Measurements from ENCODE around the gene HARBI1. TPM values are rescaled to one million over a fixed set of nuclear protein-coding genes. Genes with fewer than 3 reads are reported as not detected.

Gene HARBI1
- total RNA-seq, 3 donors from 2014 or later: 5.5 to 8.1 (median 5.7) TPM

DNA sequence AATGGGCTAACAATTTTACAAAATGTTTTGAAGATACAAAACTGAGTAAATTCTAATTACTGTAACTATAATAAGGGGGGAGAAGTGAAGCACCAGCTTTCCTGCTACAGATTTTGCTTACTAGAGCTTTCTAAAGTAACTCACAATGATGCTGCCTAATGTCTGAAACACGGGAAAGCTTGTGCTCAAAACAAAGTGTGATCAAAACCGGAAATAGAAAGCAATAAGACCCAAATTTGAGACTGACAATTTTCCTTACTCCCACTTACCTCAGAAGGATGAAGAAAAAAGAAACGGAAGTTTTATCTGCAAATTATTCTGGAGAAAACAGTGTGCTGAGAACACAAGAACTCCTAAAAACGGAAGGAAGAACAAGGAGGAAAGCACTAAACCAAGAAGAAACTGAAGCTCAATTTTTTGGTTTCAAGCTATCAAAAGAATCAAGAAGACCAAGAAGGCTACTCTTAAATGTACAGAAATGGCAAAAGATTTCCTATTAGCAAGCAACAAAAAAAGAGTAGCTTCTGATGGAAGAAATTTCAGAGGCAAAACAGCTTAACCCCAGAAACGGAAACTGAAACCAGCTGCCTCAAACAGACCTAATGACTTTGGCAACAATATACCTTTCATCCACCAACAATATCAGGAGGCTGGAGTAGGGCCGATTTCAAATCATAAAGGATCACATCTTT, 56.6 kb downstream of the HARBI1 start:
- DNase-seq (no peak), ATAC-seq (peak; percentile 52 to 64)
- Mint-ChIP-seq H3K9me3 (no peaks in the 10 kb centered on the region), H3K27me3 (ENCODE audit: low read depth) (no peaks in the 10 kb centered on the region), H3K36me3 (ENCODE audit: insufficient read depth) (peaks cover 2% of the 10 kb centered on the region), H3K4me3 (peak overlapping the region; percentile 84), H3K4me1 (ENCODE audit: low read depth) (peaks cover 62% of the 10 kb centered on the region)

- Mint-ChIP-seq H3K9me3 (no peaks in the 10 kb centered on the region), H3K36me3 (ENCODE audit: insufficient read depth) (peaks cover 2% of the 10 kb centered on the region), H3K27me3 (ENCODE audit: low read depth) (no peaks in the 10 kb centered on the region), H3K4me1 (ENCODE audit: low read depth) (peaks cover 68% of the 10 kb centered on the region), H3K4me3 (peak overlapping the region; percentile 84)
- DNase-seq (no peak), ATAC-seq (no peak)
Observed at GRCh38 chr11:46559815-46560214, 57.2 kb downstream of the HARBI1 start.

DNA sequence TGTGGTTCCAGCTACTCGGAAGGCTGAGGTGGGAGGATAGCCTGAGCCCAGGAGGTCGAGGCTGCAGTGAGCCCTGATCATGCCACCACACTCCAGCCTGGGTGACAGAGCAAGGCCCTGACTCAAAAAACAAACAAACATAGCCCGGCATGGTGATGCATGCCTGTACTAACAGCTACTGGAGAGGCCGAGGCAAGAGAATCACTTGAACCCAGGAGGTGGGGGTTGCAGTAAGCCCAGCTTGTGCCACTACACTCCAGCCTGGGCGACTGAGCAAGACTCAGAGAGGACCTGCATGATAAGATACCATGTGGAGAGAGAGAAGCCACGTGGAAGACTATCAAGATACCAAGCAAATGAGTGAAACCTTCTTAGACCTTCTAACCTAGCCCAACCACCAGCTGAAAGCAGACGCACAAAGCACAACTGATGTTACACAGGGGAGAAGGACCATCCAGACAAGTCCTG, 59.3 kb downstream of the HARBI1 start:
- no peaks in the 10 kb centered on the region for H3K9me3 Mint-ChIP-seq
- no peak for ATAC-seq
- no peak overlapping the region for H3K4me3 Mint-ChIP-seq
- peaks cover 77% of the 10 kb centered on the region for H3K4me1 Mint-ChIP-seq (ENCODE audit: low read depth)
- no peak for DNase-seq
- peaks cover 5% of the 10 kb centered on the region for H3K36me3 Mint-ChIP-seq (ENCODE audit: insufficient read depth)
- no peaks in the 10 kb centered on the region for H3K27me3 Mint-ChIP-seq (ENCODE audit: low read depth)

GRCh38 chr11:46555267-46556054, 61.6 kb downstream of the HARBI1 start:
- Mint-ChIP-seq H3K36me3 (ENCODE audit: insufficient read depth) (peaks cover 3% of the 10 kb centered on the region), H3K27me3 (ENCODE audit: low read depth) (no peaks in the 10 kb centered on the region), H3K4me1 (ENCODE audit: low read depth) (peaks cover 64% of the 10 kb centered on the region), H3K9me3 (no peaks in the 10 kb centered on the region), H3K4me3 (no peak overlapping the region)
- peak in 1 of 2 donors; percentile 37 for ATAC-seq
- no peak for DNase-seq

- Mint-ChIP-seq H3K4me1 (ENCODE audit: low read depth) (peaks cover 59% of the 10 kb centered on the region), H3K27me3 (ENCODE audit: low read depth) (no peaks in the 10 kb centered on the region), H3K9me3 (no peaks in the 10 kb centered on the region), H3K36me3 (ENCODE audit: insufficient read depth) (peaks cover 3% of the 10 kb centered on the region), H3K4me3 (no peak overlapping the region)
- no peak for DNase-seq
- no peak for ATAC-seq
Observed at GRCh38 chr11:46554213-46555147, 62.5 kb downstream of the HARBI1 start.

DNA sequence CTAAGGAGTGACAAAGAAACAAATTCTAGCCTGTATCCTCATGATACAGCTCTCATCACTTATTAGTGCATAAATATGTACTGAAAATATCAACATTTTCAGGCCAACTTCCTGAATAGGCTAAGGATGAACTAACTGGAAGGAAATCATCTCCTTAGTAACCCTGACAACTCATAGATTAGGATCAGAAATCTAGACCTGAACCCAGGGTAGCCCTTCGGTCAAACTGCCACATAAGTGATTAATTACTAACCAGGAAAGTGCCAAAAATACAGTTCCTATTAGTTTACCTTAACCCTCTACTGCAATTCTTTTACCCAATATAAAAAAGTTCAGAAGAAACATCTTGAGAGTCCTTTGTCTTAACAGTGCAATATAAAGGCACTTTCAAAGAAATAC, 63.2 kb downstream of the HARBI1 start:
- no peaks in the 10 kb centered on the region for H3K9me3 Mint-ChIP-seq

More for the DNA sequence above, 63.2 kb downstream of the HARBI1 start:
- ATAC-seq (no peak), DNase-seq (no peak)
- Mint-ChIP-seq H3K4me1 (ENCODE audit: low read depth) (peaks cover 54% of the 10 kb centered on the region), H3K36me3 (ENCODE audit: insufficient read depth) (peaks cover 3% of the 10 kb centered on the region), H3K27me3 (ENCODE audit: low read depth) (no peaks in the 10 kb centered on the region), H3K4me3 (no peak overlapping the region)

Other genes with a start within 250 kb of the HARBI1 start
- gene MDK, start 235.6 kb downstream of the HARBI1 start, total RNA-seq: 1 to 10 TPM; 2.1 to 3.0 (median 2.9) TPM
- under 1 TPM; 0.13 to 0.52 (median 0.25) TPM for gene CHRM4, start 225.5 kb downstream of the HARBI1 start, total RNA-seq
- 10 to 100 TPM; 30.7 to 36.1 (median 31.7) TPM for gene AMBRA1, start 23.2 kb downstream of the HARBI1 start, total RNA-seq
- 10 to 100 TPM; 47.4 to 54.8 (median 53.1) TPM for gene ATG13, start 326 bp upstream of the HARBI1 start, total RNA-seq
- gene ARHGAP1, start 83.4 kb upstream of the HARBI1 start, total RNA-seq: 10 to 100 TPM; 52.9 to 63.8 (median 53.4) TPM
- gene ZNF408, start 83.8 kb upstream of the HARBI1 start, total RNA-seq: 10 to 100 TPM; 14.2 to 16.9 (median 14.8) TPM
- under 1 TPM; 0.40 to 0.81 (median 0.41) TPM for gene F2, start 102.0 kb upstream of the HARBI1 start, total RNA-seq
- gene CKAP5, start 229.1 kb upstream of the HARBI1 start, total RNA-seq: 10 to 100 TPM; 62.9 to 71.8 (median 65.5) TPM

All from activated T-cell treated with anti-CD3 and anti-CD28 coated beads, Interleukin-2, amount 50 U/mL, for 4 hours (primary cell).